DND-41 (cell line): ENCODE measurements around the gene TTYH1.
"Not testable (repeated sequence)": the region's sequence is repeated elsewhere in the genome, so short reads cannot be mapped to it uniquely, and the experiment has no call there.

ENCODE experiments used
- ATAC-seq: fragments of 200-7000 bp; cut with Tn5 transposase; 3 replicates; pipeline ENCODE4 v1.9.1; 2021; ENCODE audit warnings: low read depth; ENCODE audit not compliant: insufficient read depth
- DNase-seq: peaks from one replicate; pipeline ENCODE4 v3.0.0-alpha.2; 2020
- H2AFZ ChIP-seq: 2 replicates; pipeline ENCODE4 v1.6.0; 2012; ENCODE audit warnings: low read depth, low read length
- H3K27ac ChIP-seq: 2 replicates; pipeline ENCODE4 v1.5.1; 2012; ENCODE audit warnings: low read length, inconsistent platforms
- H3K27me3 ChIP-seq: fragments of 200-600 bp; sonication (generic); 2 replicates; pipeline ENCODE4 v1.6.0; 2012; ENCODE audit warnings: low read length, mild to moderate bottlenecking, inconsistent platforms; ENCODE audit not compliant: insufficient read depth, poor library complexity
- H3K36me3 ChIP-seq: 2 replicates; pipeline ENCODE4 v1.5.1; 2012; ENCODE audit warnings: low read length, inconsistent platforms; ENCODE audit not compliant: insufficient read depth
- H3K4me1 ChIP-seq: 2 replicates; pipeline ENCODE4 v1.5.1; 2012; ENCODE audit warnings: mild to moderate bottlenecking, low read length; ENCODE audit not compliant: insufficient read depth
- H3K4me2 ChIP-seq: 2 replicates; pipeline ENCODE4 v1.6.0; 2012; ENCODE audit warnings: mild to moderate bottlenecking, moderate library complexity, low read length, inconsistent platforms; ENCODE audit not compliant: insufficient read depth
- H3K4me3 ChIP-seq, 2 experiments: fragments of 200-600 bp in 1 of 2; shearing (Covaris generic) in 1 of 2; 2 replicates each; pipeline ENCODE4 v1.5.1; 2012 to 2016; ENCODE audit warnings: inconsistent platforms in 2 of 2, low read length in 2 of 2, mild to moderate bottlenecking in 2 of 2, low read depth in 1 of 2, moderate library complexity in 1 of 2
- H3K79me2 ChIP-seq: 2 replicates; pipeline ENCODE4 v1.6.0; 2012; ENCODE audit warnings: low read length, inconsistent platforms; ENCODE audit not compliant: insufficient read depth
- H3K9ac ChIP-seq: 2 replicates; pipeline ENCODE4 v1.6.0; 2012; ENCODE audit warnings: low read depth, mild to moderate bottlenecking, inconsistent platforms, low read length, moderate library complexity
- H3K9me3 ChIP-seq: 2 replicates; pipeline ENCODE4 v1.5.1; 2012; ENCODE audit warnings: low read length, moderate library complexity, mild to moderate bottlenecking, inconsistent platforms; ENCODE audit not compliant: insufficient read depth, severe bottlenecking
- H4K20me1 ChIP-seq: 2 replicates; pipeline ENCODE4 v1.6.0; 2012; ENCODE audit warnings: low read length; ENCODE audit not compliant: insufficient read depth
- EZH2 ChIP-seq: IDR thresholded peaks from 3 replicates; pipeline ENCODE4 v1.6.1; 2012; ENCODE audit warnings: borderline replicate concordance, low read depth, mild to moderate bottlenecking, moderate library complexity, low read length, inconsistent platforms; ENCODE audit not compliant: severe bottlenecking
- TF ChIP-seq, protein P1 (sequence below): IDR thresholded peaks from 2 replicates; pipeline ENCODE4 v1.5.1; 2012; ENCODE audit warnings: borderline replicate concordance, low read length, moderate library complexity, mild to moderate bottlenecking; ENCODE audit not compliant: poor library complexity, severe bottlenecking; ENCODE audit errors: extremely low read depth

Gene TTYH1

DNA sequence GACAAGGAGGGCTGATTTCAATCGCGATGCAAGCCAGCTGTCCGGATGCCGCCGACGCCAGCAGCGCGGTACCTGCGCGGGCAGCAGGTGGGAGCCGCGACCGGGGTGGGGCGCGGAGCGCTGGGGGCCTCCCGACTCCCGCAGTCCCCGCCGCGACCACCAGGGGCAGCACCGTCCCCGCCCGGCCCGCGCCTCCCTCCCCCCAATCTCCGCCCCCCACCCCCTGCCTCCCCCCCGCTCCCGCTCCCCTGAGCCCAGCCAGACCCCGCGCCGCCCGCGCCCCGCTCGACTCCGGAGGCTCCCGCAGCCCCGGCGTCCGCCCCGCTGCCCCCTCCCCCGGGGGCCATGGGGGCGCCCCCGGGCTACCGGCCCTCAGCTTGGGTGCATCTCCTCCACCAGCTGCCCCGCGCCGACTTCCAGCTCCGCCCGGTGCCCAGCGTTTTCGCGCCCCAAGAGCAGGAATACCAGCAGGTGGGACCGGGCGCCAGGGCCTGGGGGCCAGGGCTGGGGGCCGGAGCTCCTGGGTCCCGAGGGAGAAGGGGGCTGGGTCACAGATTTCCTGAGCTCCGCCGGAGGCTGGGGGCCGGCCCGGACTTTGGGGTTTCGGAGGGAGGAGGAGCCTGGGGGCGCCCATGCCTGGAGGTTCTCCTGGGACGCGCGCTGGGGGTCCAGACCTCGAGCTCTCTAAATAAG lies at the start of gene TTYH1:
Gene TTYH1, plus strand, starts transcription at position 257 of the 693 bp plus-strand sequence. Its CDS starts 89 bp downstream, at position 346.
- no peak for ATAC-seq
- no peak within 1 kb of the TSS for H3K4me3 ChIP-seq
- H3K9ac ChIP-seq, result no peak within 1 kb of the TSS
- H4K20me1 ChIP-seq, result no peaks in the 10 kb centered on the region
- TF ChIP-seq EZH2, result no peak
- TF ChIP-seq, protein P1, sequence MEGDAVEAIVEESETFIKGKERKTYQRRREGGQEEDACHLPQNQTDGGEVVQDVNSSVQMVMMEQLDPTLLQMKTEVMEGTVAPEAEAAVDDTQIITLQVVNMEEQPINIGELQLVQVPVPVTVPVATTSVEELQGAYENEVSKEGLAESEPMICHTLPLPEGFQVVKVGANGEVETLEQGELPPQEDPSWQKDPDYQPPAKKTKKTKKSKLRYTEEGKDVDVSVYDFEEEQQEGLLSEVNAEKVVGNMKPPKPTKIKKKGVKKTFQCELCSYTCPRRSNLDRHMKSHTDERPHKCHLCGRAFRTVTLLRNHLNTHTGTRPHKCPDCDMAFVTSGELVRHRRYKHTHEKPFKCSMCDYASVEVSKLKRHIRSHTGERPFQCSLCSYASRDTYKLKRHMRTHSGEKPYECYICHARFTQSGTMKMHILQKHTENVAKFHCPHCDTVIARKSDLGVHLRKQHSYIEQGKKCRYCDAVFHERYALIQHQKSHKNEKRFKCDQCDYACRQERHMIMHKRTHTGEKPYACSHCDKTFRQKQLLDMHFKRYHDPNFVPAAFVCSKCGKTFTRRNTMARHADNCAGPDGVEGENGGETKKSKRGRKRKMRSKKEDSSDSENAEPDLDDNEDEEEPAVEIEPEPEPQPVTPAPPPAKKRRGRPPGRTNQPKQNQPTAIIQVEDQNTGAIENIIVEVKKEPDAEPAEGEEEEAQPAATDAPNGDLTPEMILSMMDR, result peak; percentile 37
- H3K27me3 ChIP-seq, result no peaks in the 10 kb centered on the region
- H3K4me2 ChIP-seq, result no peak within 1 kb of the TSS
- no peak within 1 kb of the TSS for H3K27ac ChIP-seq
- no peaks in the 10 kb centered on the region for H3K4me1 ChIP-seq
- H2AFZ ChIP-seq, result no peak within 1 kb of the TSS
- DNase-seq, result no peak
- no peaks in the 10 kb centered on the region for H3K79me2 ChIP-seq
- no peaks in the 10 kb centered on the region for H3K36me3 ChIP-seq
- peaks cover 2% of the 10 kb centered on the region for H3K9me3 ChIP-seq

DNA sequence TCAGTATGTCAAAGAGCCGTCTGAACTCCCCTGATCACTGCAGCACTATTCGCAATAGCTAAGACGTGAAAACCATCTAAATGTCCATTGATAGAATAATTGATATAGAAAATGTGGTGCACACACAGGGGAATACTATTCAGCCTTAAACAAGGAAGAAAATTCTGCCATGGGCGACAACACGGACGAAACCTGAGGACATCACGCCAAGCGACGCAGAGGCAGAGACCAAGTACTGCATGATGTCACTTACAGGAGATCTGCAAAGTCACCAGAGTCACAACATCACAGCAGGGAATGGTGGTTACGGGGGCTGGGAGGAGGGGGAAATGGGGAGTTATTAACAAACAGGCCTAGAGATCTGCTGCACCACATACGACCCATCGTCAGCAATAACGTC lies 49.5 kb upstream of the TTYH1 start:
- not testable (repeated sequence) for H3K27me3 ChIP-seq, H3K9me3 ChIP-seq, H2AFZ ChIP-seq
- Histone ChIP-seq H3K4me3 (peak overlapping the region; percentile 62 to 81; a peak in 3 of 4 replicates), H3K27ac (peak overlapping the region; percentile 100), H3K36me3 (peaks cover 70% of the 10 kb centered on the region), H4K20me1 (peaks cover 25% of the 10 kb centered on the region), H3K79me2 (peaks cover 84% of the 10 kb centered on the region), H3K9ac (peak overlapping the region; percentile 81), H3K4me1 (peaks cover 56% of the 10 kb centered on the region), H3K4me2 (peak overlapping the region; percentile 92)
- ATAC-seq (peak; percentile 36), DNase-seq (peak; percentile 74)

DNA sequence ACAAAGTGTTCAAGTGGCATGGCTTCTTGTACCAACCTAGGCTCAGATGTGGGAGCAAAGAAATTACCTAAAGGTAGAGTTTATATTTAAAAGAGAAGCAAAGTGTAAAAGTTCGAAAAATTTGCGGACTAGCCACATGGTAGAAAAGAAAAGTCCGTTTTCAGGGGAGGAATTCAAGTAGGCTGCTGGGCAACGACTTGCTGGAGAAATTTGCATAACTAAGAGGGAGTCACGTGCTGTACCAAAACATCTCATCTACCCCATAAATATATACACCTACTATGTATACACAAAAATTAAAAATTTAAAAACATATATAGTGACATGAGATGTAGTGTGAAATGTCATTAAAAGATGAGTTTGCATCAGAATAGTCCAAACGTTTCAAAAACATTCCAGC lies 48.5 kb upstream of the TTYH1 start:
- H2AFZ ChIP-seq, result no peak overlapping the region
- peaks cover 63% of the 10 kb centered on the region for H3K36me3 ChIP-seq
- peak overlapping the region; percentile 81 for H3K9ac ChIP-seq
- H3K27ac ChIP-seq, result peak overlapping the region; percentile 100
- peaks cover 86% of the 10 kb centered on the region for H3K79me2 ChIP-seq
- H3K27me3 ChIP-seq, result no peaks in the 10 kb centered on the region
- peaks cover 63% of the 10 kb centered on the region for H3K4me1 ChIP-seq
- peaks cover 19% of the 10 kb centered on the region for H4K20me1 ChIP-seq
- TF ChIP-seq EZH2, result no peak
- TF ChIP-seq, protein P1, result no peak
- peak overlapping the region; percentile 62 to 81 for H3K4me3 ChIP-seq
- H3K9me3 ChIP-seq, result no peaks in the 10 kb centered on the region
- ATAC-seq (no peak), DNase-seq (peak; percentile 27)
- H3K4me2 ChIP-seq, result peak overlapping the region; percentile 92

DNA sequence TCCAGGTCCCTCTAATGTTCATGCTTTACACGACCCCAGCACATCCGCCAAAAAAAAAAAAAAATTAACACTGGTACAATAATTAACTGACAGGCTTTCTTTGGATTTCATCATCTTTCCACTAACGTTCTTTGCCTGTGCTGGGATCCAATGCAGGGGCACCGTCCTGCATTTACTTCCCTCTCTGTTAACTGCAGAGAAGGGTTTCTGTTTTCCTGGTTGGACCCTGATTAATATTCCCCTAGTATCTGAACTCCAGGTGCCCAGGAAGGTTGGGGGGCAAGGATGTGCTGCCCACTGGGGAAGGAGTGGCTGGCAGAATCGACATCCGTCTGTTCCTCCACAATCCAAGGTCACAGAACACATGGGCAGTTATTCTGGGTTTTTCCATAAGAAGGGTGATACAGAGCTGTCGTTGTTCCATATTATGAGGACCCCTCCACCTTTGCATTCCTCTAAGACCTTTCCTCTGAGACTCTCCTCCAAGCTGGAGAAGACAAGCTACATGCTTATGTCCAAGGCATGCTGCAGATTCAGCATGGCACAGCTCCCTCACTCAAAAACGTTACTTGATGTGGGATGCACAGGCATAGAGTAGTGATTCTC lies 46.1 kb upstream of the TTYH1 start:
- DNase-seq (peak; percentile 51), ATAC-seq (no peak)
- Histone ChIP-seq H3K36me3 (peaks cover 51% of the 10 kb centered on the region), H3K27me3 (no peaks in the 10 kb centered on the region), H3K4me3 (peak overlapping the region; percentile 61 to 68), H3K4me1 (peaks cover 61% of the 10 kb centered on the region), H4K20me1 (peaks cover 10% of the 10 kb centered on the region), H3K79me2 (peaks cover 83% of the 10 kb centered on the region), H3K9ac (peak overlapping the region; percentile 81), H2AFZ (no peak overlapping the region), H3K27ac (peak overlapping the region; percentile 89), H3K4me2 (peak overlapping the region; percentile 62), H3K9me3 (no peaks in the 10 kb centered on the region)
- TF ChIP-seq EZH2, result no peak
- TF ChIP-seq, protein P1, result no peak

DNA sequence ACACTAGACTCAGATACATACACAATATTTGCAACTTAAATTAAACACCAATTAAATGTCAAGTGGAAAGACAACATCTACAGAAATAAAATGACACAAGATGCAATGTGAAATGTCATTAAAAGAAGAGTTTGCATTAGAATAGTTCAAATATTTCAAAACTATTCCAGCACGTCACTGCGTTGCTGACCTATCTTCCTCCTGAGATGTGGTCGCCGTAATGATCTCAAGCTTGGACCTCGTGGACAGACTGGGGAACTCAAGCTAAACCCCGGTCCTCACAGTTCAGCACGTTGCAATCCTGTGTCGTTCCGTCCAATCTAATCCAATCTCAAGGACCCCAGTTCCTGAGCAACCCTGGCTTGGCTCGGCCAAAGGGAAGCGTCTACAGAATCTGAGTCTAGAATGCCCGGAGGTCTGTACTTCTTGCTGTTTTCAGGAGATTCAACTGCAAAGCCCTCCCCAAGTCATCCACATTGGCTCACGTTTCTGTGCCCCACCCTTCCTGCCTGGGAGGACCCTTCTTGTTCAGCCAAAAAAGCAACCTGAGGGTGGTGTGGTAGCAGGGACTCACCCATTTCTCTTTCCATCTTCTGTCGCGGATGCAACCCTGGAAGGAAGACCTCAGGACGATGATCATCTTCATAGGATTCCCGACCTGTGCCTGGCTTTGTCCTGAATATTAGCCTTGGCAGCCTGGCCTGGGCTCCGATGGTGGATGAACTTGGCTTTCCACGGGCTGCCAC lies 45.4 kb upstream of the TTYH1 start:
- H4K20me1 ChIP-seq, H3K9me3 ChIP-seq, H3K27me3 ChIP-seq, H2AFZ ChIP-seq: not testable (repeated sequence)
- Histone ChIP-seq H3K27ac (peak overlapping the region; percentile 89), H3K36me3 (peaks cover 44% of the 10 kb centered on the region), H3K4me2 (peak overlapping the region; percentile 62), H3K79me2 (peaks cover 83% of the 10 kb centered on the region), H3K4me3 (peak overlapping the region; percentile 61 to 68), H3K9ac (peak overlapping the region; percentile 81), H3K4me1 (peaks cover 55% of the 10 kb centered on the region)
- peak; percentile 53 for DNase-seq
- ATAC-seq, result peak; percentile 13
